ENCODE measurements around the gene ZMYM4.

DNA sequence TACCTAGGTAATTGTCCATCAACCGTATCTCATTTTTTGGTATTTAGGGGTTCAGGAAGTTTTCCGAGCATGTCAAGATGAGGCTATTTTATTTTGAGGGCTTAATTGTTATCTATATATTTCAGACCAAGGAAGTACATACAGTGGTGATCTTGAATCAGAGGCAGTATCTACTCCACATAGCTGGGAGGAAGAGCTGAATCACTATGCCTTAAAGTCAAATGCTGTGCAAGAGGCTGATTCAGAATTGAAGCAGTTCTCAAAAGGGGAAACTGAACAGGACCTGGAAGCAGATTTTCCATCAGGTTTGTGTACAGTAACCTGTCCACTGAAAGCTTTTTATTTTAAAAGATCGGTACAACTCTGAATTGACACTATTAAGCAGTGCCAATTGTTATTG is 130.2 kb downstream of the ZMYM4 start:
- TF ChIP-seq, protein P1, sequence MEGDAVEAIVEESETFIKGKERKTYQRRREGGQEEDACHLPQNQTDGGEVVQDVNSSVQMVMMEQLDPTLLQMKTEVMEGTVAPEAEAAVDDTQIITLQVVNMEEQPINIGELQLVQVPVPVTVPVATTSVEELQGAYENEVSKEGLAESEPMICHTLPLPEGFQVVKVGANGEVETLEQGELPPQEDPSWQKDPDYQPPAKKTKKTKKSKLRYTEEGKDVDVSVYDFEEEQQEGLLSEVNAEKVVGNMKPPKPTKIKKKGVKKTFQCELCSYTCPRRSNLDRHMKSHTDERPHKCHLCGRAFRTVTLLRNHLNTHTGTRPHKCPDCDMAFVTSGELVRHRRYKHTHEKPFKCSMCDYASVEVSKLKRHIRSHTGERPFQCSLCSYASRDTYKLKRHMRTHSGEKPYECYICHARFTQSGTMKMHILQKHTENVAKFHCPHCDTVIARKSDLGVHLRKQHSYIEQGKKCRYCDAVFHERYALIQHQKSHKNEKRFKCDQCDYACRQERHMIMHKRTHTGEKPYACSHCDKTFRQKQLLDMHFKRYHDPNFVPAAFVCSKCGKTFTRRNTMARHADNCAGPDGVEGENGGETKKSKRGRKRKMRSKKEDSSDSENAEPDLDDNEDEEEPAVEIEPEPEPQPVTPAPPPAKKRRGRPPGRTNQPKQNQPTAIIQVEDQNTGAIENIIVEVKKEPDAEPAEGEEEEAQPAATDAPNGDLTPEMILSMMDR (IDR thresholded peaks at IDR 0.05; ENCODE audit: low read depth, low read length, poor library complexity, severe bottlenecking), result no peak
- no peak for TF ChIP-seq EZH2phosphoT487 (IDR thresholded peaks at IDR 0.05; ENCODE audit: borderline replicate concordance, low read length)
